H1 (cell line): Measurements from ENCODE around the gene SNX32. TPM values are rescaled to one million over a fixed set of nuclear protein-coding genes. Genes with fewer than 3 reads are reported as not detected.

ENCODE experiments used
- CTCF ChIA-PET: fragments of 300-600 bp; sonication (Branson Sonifier 250); formaldehyde crosslinking; loops from one replicate; lab custom pipeline; 2021; ENCODE audit not compliant: partially characterized antibody; lab: Charles Lee
- POLR2A ChIA-PET: fragments of 300-600 bp; sonication (Branson Sonifier 250); formaldehyde crosslinking; loops from one replicate; lab custom pipeline; 2021; ENCODE audit warnings: inconsistent platforms; ENCODE audit not compliant: partially characterized antibody; lab: Charles Lee
- DNase-seq, 2 experiments: peaks; one replicate each; pipeline versions ENCODE4 v3.0.0 to v3.0.0-alpha.2; 2010 to 2022; ENCODE audit warnings: low spot score in 2 of 2, low read depth in 1 of 2, mixed read lengths in 1 of 2
- FAIRE-seq: peaks from 2 replicates; lab custom pipeline; 2011; peaks lifted over from hg19 to GRCh38; lab: Jason Lieb, UNC
- H2AFZ ChIP-seq: 2 replicates; pipeline ENCODE4 v1.8.1; 2012; ENCODE audit warnings: low read length, inconsistent platforms
- H2AK5ac ChIP-seq: 2 replicates; pipeline ENCODE4 v1.6.1; 2013; ENCODE audit warnings: low read depth, low read length
- H2BK120ac ChIP-seq: replicated peaks from 2 replicates; pipeline ENCODE3; 2013; ENCODE audit warnings: low read depth, low read length, inconsistent platforms
- H2BK12ac ChIP-seq: 2 replicates; pipeline ENCODE4 v1.6.1; 2013; ENCODE audit warnings: low read depth, low read length
- H2BK15ac ChIP-seq: 2 replicates; pipeline ENCODE4 v1.6.1; 2013; ENCODE audit warnings: low read length
- H2BK20ac ChIP-seq: 2 replicates; pipeline ENCODE4 v1.6.1; 2013; ENCODE audit warnings: low read length
- H2BK5ac ChIP-seq: 2 replicates; pipeline ENCODE4 v1.6.1; 2013; ENCODE audit warnings: low read depth, low read length
- H3K14ac ChIP-seq: 2 replicates; pipeline ENCODE4 v1.6.1; 2013; ENCODE audit warnings: inconsistent platforms; ENCODE audit not compliant: insufficient read length
- H3K18ac ChIP-seq: 2 replicates; pipeline ENCODE4 v1.6.1; 2013; ENCODE audit warnings: low read length; ENCODE audit errors: extremely low read depth
- H3K23ac ChIP-seq: 2 replicates; pipeline ENCODE4 v1.6.1; 2013; ENCODE audit warnings: inconsistent platforms; ENCODE audit not compliant: insufficient read length
- H3K23me2 ChIP-seq: 2 replicates; pipeline ENCODE4 v1.6.1; 2013; ENCODE audit warnings: low read depth, low read length
- H3K27ac ChIP-seq: 2 replicates; pipeline ENCODE4 v1.6.1; 2011; ENCODE audit warnings: low read depth, low read length, inconsistent platforms
- H3K27me3 ChIP-seq, 4 experiments: replicated peaks in 1 of 4; 1 replicate in 1 of 4; 2 replicates in 3 of 4; pipeline versions ENCODE4 v1.6.1 to v1.8.1; 2011 to 2013; ENCODE audit warnings: low read length in 3 of 4, mild to moderate bottlenecking in 3 of 4, inconsistent platforms in 2 of 4, mixed read lengths in 2 of 4, moderate library complexity in 1 of 4; ENCODE audit not compliant: control insufficient read depth in 3 of 4, insufficient read depth in 3 of 4; ENCODE audit errors: extremely low read depth in 1 of 4
- H3K36me3 ChIP-seq, 4 experiments: 2 replicates each; pipeline versions ENCODE4 v1.6.1 to v1.8.1; 2011 to 2013; ENCODE audit warnings: mild to moderate bottlenecking in 4 of 4, low read length in 3 of 4, moderate library complexity in 2 of 4, control low read depth in 1 of 4, inconsistent platforms in 1 of 4; ENCODE audit not compliant: insufficient read depth in 4 of 4, control insufficient read depth in 2 of 4
- H3K4ac ChIP-seq: replicated peaks from 2 replicates; pipeline ENCODE3; 2013; ENCODE audit warnings: low read length, low read depth, mixed read lengths, inconsistent platforms; ENCODE audit not compliant: insufficient read length
- H3K4me1 ChIP-seq, 4 experiments: replicated peaks in 1 of 4; 1 replicate in 1 of 4; 2 replicates in 3 of 4; pipeline versions ENCODE4 v1.6.1 to v1.8.1; 2011 to 2013; ENCODE audit warnings: low read length in 3 of 4, inconsistent platforms in 2 of 4, mixed read lengths in 1 of 4; ENCODE audit not compliant: insufficient read depth in 4 of 4, control insufficient read depth in 3 of 4
- H3K4me2 ChIP-seq, 2 experiments: 2 replicates each; pipeline versions ENCODE4 v1.6.1 to v1.8.1; 2011 to 2013; ENCODE audit warnings: low read depth in 2 of 2, low read length in 2 of 2, control low read depth in 1 of 2, inconsistent platforms in 1 of 2, mild to moderate bottlenecking in 1 of 2; ENCODE audit not compliant: insufficient read depth in 1 of 2
- H3K4me3 ChIP-seq, 4 experiments: fragments of 200-600, 300-600 bp in 1 of 4; sonication (generic), shearing (Covaris generic), sonication (Bioruptor Twin) in 1 of 4; 2 replicates each; pipeline versions ENCODE4 v1.5.1 to v1.8.1; 2011 to 2016; ENCODE audit warnings: low read length in 4 of 4, low read depth in 3 of 4, control low read depth in 2 of 4, inconsistent platforms in 2 of 4, mild to moderate bottlenecking in 2 of 4, mixed read lengths in 1 of 4, moderate library complexity in 1 of 4; ENCODE audit not compliant: insufficient read depth in 2 of 4; ENCODE audit errors: extremely low read depth in 1 of 4
- H3K56ac ChIP-seq: replicated peaks from 2 replicates; pipeline ENCODE3; 2013; ENCODE audit warnings: low read depth, mild to moderate bottlenecking, mixed read lengths, low read length, inconsistent platforms; ENCODE audit not compliant: insufficient read length
- H3K79me1 ChIP-seq: 2 replicates; pipeline ENCODE4 v1.6.1; 2013; ENCODE audit warnings: low read depth, low read length, control low read depth
- H3K79me2 ChIP-seq, 2 experiments: 2 replicates each; pipeline versions ENCODE4 v1.6.1 to v1.8.1; 2012 to 2013; ENCODE audit warnings: low read length in 2 of 2, mild to moderate bottlenecking in 2 of 2, inconsistent platforms in 1 of 2; ENCODE audit not compliant: insufficient read depth in 2 of 2, control insufficient read depth in 1 of 2
- H3K9ac ChIP-seq, 4 experiments: replicated peaks in 1 of 4; 1 replicate in 1 of 4; 2 replicates in 3 of 4; pipeline versions ENCODE4 v1.6.1 to v1.8.1; 2011 to 2013; ENCODE audit warnings: low read depth in 3 of 4, low read length in 3 of 4, control low read depth in 2 of 4, mild to moderate bottlenecking in 2 of 4, moderate library complexity in 2 of 4, inconsistent platforms in 1 of 4; ENCODE audit errors: extremely low read depth in 1 of 4
- H3K9me3 ChIP-seq, 2 experiments: 2 replicates each; pipeline versions ENCODE4 v1.6.1 to v1.8.1; 2012 to 2013; ENCODE audit warnings: mild to moderate bottlenecking in 2 of 2, moderate library complexity in 2 of 2, control low read depth in 1 of 2, inconsistent platforms in 1 of 2, low read depth in 1 of 2, low read length in 1 of 2, mixed read lengths in 1 of 2; ENCODE audit not compliant: insufficient read depth in 2 of 2
- H4K20me1 ChIP-seq, 2 experiments: replicated peaks in 1 of 2; 2 replicates each; pipeline versions ENCODE3 to v1.8.1; 2011 to 2013; ENCODE audit warnings: inconsistent platforms in 2 of 2, low read length in 2 of 2, mild to moderate bottlenecking in 1 of 2; ENCODE audit not compliant: insufficient read depth in 2 of 2, control insufficient read depth in 1 of 2
- H4K5ac ChIP-seq: 2 replicates; pipeline ENCODE4 v1.6.1; 2013; ENCODE audit warnings: low read length, low read depth, mixed read lengths, inconsistent platforms; ENCODE audit not compliant: insufficient read length
- H4K8ac ChIP-seq: 2 replicates; pipeline ENCODE4 v1.8.0; 2013; ENCODE audit warnings: mild to moderate bottlenecking, moderate library complexity, low read length, inconsistent platforms; ENCODE audit not compliant: insufficient read depth; ENCODE audit errors: extremely low read depth
- H4K91ac ChIP-seq: replicated peaks from 2 replicates; pipeline ENCODE3; 2013; ENCODE audit warnings: low read length, mixed read lengths, inconsistent platforms; ENCODE audit not compliant: insufficient read length
- EZH2 ChIP-seq: fragments of 200-600 bp; sonication (generic); IDR thresholded peaks from 2 replicates; pipeline ENCODE4 v1.7.1; 2012; ENCODE audit warnings: low read depth, mild to moderate bottlenecking, moderate library complexity, low read length, inconsistent platforms; ENCODE audit not compliant: severe bottlenecking
- HDAC2 ChIP-seq, 2 experiments: fragments of 300-600 bp in 1 of 2; sonication (generic) in 1 of 2; IDR thresholded peaks; 2 replicates each; pipeline ENCODE4 v1.6.1; 2011 to 2012; ENCODE audit warnings: low read depth in 2 of 2, low read length in 2 of 2, mild to moderate bottlenecking in 2 of 2, moderate library complexity in 2 of 2, borderline replicate concordance in 1 of 2, inconsistent platforms in 1 of 2
- JUND ChIP-seq: IDR thresholded peaks from 2 replicates; pipeline ENCODE4 v1.6.1; 2011; ENCODE audit warnings: mild to moderate bottlenecking, improper control_type of control experiment, low read length
- KDM4A ChIP-seq: IDR thresholded peaks from one replicate; pipeline ENCODE4 v1.7.1; 2012; ENCODE audit warnings: low read depth, mild to moderate bottlenecking, moderate library complexity, low read length, inconsistent platforms; ENCODE audit not compliant: severe bottlenecking
- SAP30 ChIP-seq: fragments of 300-600 bp; sonication (generic); IDR thresholded peaks from 2 replicates; pipeline ENCODE4 v1.7.1; 2012; ENCODE audit warnings: low read length, moderate library complexity, mild to moderate bottlenecking, inconsistent platforms; ENCODE audit not compliant: insufficient read depth, insufficient replicate concordance
- SIRT6 ChIP-seq: IDR thresholded peaks from one replicate; pipeline ENCODE4 v1.7.1; 2012; ENCODE audit warnings: low read length, inconsistent platforms
- TEAD4 ChIP-seq: IDR thresholded peaks from 2 replicates; pipeline ENCODE4 v1.6.1; 2012; ENCODE audit warnings: low read depth, low read length, inconsistent platforms, mixed read lengths
- WGBS, 2 experiments: shearing (Covaris generic) in 1 of 2; methylation state at CpG; one replicate each; pipeline versions ENCODE4 v1.1.6 to v1.1.7; 2013 to 2015; ENCODE audit warnings: low lambda C conversion rate in 2 of 2, mixed read lengths in 2 of 2, inconsistent platforms in 1 of 2, low coverage in 1 of 2, missing lambda C conversion rate in 1 of 2; ENCODE audit not compliant: insufficient replicate concordance in 2 of 2, insufficient coverage in 1 of 2, insufficient read length in 1 of 2; ENCODE audit errors: extremely low coverage in 1 of 2, missing lambda C conversion rate in 1 of 2; 5-methylcytosine and 5-hydroxymethylcytosine counted together
- polyA plus RNA-seq, 7 experiments: library from polyadenylated mRNA; depleted of rRNA in 3 of 7; stranded (reverse) in 5 of 7; unstranded in 2 of 7; fragments of >200 nt in 5 of 7; fragments of 200-250 nt in 2 of 7; gene quantifications; 1 replicate in 5 of 7; 2 replicates in 1 of 7; 4 replicates in 1 of 7; pipeline versions ENCODE4 v1.2.1 to v1.2.3, GENCODE V29; 2011 to 2013; ENCODE audit warnings: missing spikeins in 2 of 7, mixed read lengths in 2 of 7
- total RNA-seq: library from RNA; stranded (reverse); fragmentation: NEBNext Ultra II Directional; extraction: Animal tissue kit (Norgen Biotek cat#: 25700); gene quantifications from 2 replicates; pipeline ENCODE4 v1.2.1, GENCODE V29; 2021
- TF ChIP-seq, protein P1 (sequence below): IDR thresholded peaks from 2 replicates; pipeline ENCODE4 v1.6.1; 2011; ENCODE audit warnings: low read depth, mild to moderate bottlenecking, low read length; ENCODE audit not compliant: insufficient read depth
- TF ChIP-seq, protein P2 (sequence below): IDR thresholded peaks from 2 replicates; pipeline ENCODE4 v1.6.1; 2012; ENCODE audit warnings: inconsistent platforms

Gene SNX32
- total and polyA plus RNA-seq, 2 of the 8 experiments (the other 6 are each of a cell fraction or from before 2014, with no cell fraction given), result 0.76 to 2.2 TPM

- Histone ChIP-seq H3K36me3 (peaks cover 5 to 17% (median 14%) of the 10 kb centered on the region in 4 experiments), H4K5ac (no peak overlapping the region)
- DNase-seq, result peak in 1 of 2 experiments; percentile 90
- peak; percentile 38 for TF ChIP-seq KDM4A
- TF ChIP-seq TEAD4, result no peak
- TF ChIP-seq HDAC2 (IDR thresholded peaks at IDR 0.05; ENCODE audit: borderline replicate concordance in 1 of 2, low read depth in 2 of 2, low read length in 2 of 2), result 0 out of 4 replicates have a peak, but pooled peaks of 1 of the 2 experiments have one; percentile 22
- no peak for TF ChIP-seq EZH2
- TF ChIP-seq SAP30, result no peak
- TF ChIP-seq JUND, result no peak
- TF ChIP-seq, protein P1, sequence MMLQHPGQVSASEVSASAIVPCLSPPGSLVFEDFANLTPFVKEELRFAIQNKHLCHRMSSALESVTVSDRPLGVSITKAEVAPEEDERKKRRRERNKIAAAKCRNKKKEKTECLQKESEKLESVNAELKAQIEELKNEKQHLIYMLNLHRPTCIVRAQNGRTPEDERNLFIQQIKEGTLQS, result no peak
- TF ChIP-seq, protein P2, sequence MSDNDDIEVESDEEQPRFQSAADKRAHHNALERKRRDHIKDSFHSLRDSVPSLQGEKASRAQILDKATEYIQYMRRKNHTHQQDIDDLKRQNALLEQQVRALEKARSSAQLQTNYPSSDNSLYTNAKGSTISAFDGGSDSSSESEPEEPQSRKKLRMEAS, result no peak
- no peak for TF ChIP-seq SIRT6
Measured at GRCh38 chr11:65867284-65868071, 33.7 kb downstream of the SNX32 start.

More at GRCh38 chr11:65867284-65868071, 33.7 kb downstream of the SNX32 start:
- H3K79me2 ChIP-seq, result no peaks in the 10 kb centered on the region
- H2BK5ac ChIP-seq, result no peak overlapping the region
- no peak overlapping the region for H3K56ac ChIP-seq
- H3K4me1 ChIP-seq, result peaks cover 0 to 6% (median 3%) of the 10 kb centered on the region in 4 experiments; a peak in 4 of 7 replicates
- no peak overlapping the region for H3K4ac ChIP-seq
- peak overlapping the region; percentile 31 for H4K8ac ChIP-seq
- H3K9ac ChIP-seq, result 0 out of 7 replicates have a peak overlapping the region, but pooled peaks of 1 of the 4 experiments have one; percentile 20
- H2AK5ac ChIP-seq, result no peak overlapping the region
- H3K4me2 ChIP-seq, result peak overlapping the region; percentile 86 to 93
- H3K27ac ChIP-seq, result no peak overlapping the region
- H3K23ac ChIP-seq, result no peak overlapping the region
- FAIRE-seq, result peak; percentile 28
- H2AFZ ChIP-seq, result no peak overlapping the region
- H2BK12ac ChIP-seq, result no peak overlapping the region
- H2BK15ac ChIP-seq, result no peak overlapping the region
- no peak overlapping the region for H2BK20ac ChIP-seq
- CTCF ChIA-PET, result interaction anchor here (1.4 to 9.9 kb wide), 7 partner anchors 8 to 64 kb away, joined by 3 to 210 read pairs (median 71); partner anchors contain the start of genes CCDC85B, CFL1, FIBP and MUS81
- POLR2A ChIA-PET, result interaction anchor here (0.6 to 39.7 kb wide), 4 partner anchors 7 to 115 kb away, joined by 3 to 1071 read pairs (median 538); partner anchors contain the start of genes CCDC85B, CFL1, CTSW and EFEMP2
- H4K20me1 ChIP-seq, result peaks cover 0 to 2% of the 10 kb centered on the region in 2 experiments
- H2BK120ac ChIP-seq, result no peak overlapping the region
- no peaks in the 10 kb centered on the region for H3K9me3 ChIP-seq
- WGBS, 2 experiments, result 10% methylated on average over 29 of the region's 29 CpGs; no CpG with 5 or more reads in 1 of the 2 experiments
- H3K23me2 ChIP-seq, result peaks cover 4% of the 10 kb centered on the region; the same call in 1 of the 2 replicates
- no peak overlapping the region for H3K14ac ChIP-seq
- H3K79me1 ChIP-seq, result no peaks in the 10 kb centered on the region; the same call in 1 of the 2 replicates
- H3K18ac ChIP-seq, result no peak overlapping the region
- no peak overlapping the region for H4K91ac ChIP-seq
- H3K4me3 ChIP-seq, result peak overlapping the region; percentile 64 to 74 (median 74)
- peaks cover 0 to 27% (median 11%) of the 10 kb centered on the region in 4 experiments; a peak in 3 of 7 replicates for H3K27me3 ChIP-seq
